ENCODE measurements around the gene ATOSA. TPM values are rescaled to one million over a fixed set of nuclear protein-coding genes. Genes with fewer than 3 reads are reported as not detected.

The ATOSA gene
- polyA plus RNA-seq, 1 donor (not counting 4 experiments of a cell fraction or from before 2014, with no cell fraction given) = 19.9 TPM

GRCh38 chr15:52663536-52664294, 15.5 kb downstream of the ATOSA start:
- peaks cover 0 to 4% of the 10 kb centered on the region in 2 experiments for H3K36me3 ChIP-seq (ENCODE audit: control insufficient read depth in 2 of 2, extremely low read depth in 1 of 2, insufficient read depth in 2 of 2, low read length in 2 of 2)
- FAIRE-seq = no peak
- dilution Hi-C loops (cut with MboI; ENCODE audit: extremely low pct_ligation_motif_present, low sequenced_read_pairs) = no loop called here

GRCh38 chr15:52661909-52662308, 17.3 kb downstream of the ATOSA start:
- Histone ChIP-seq H3K27ac (ENCODE audit: control insufficient read depth, insufficient read depth, low read length) (no peak overlapping the region), H4K20me1 (ENCODE audit: control insufficient read depth, extremely low read depth, insufficient read depth, low read length) (no peaks in the 10 kb centered on the region), H3K9ac (ENCODE audit: control insufficient read depth, extremely low read depth, insufficient read depth, low read length) (no peak overlapping the region), H3K9me3 (ENCODE audit: control insufficient read depth, low read depth, low read length) (no peaks in the 10 kb centered on the region), H3K9me1 (ENCODE audit: control insufficient read depth, extremely low read depth, insufficient read depth, low read length) (no peaks in the 10 kb centered on the region), H3K4me3 (ENCODE audit: control insufficient read depth in 2 of 3, extremely low read depth in 1 of 3, insufficient read depth in 2 of 3, low read depth in 1 of 3, low read length in 3 of 3) (no peak overlapping the region), H3K79me2 (ENCODE audit: control insufficient read depth, insufficient read depth, low read length) (no peaks in the 10 kb centered on the region), H3K36me3 (ENCODE audit: control insufficient read depth in 2 of 2, extremely low read depth in 1 of 2, insufficient read depth in 2 of 2, low read length in 2 of 2) (peaks cover 0 to 4% of the 10 kb centered on the region in 2 experiments), H3K4me2 (ENCODE audit: control insufficient read depth, extremely low read depth, insufficient read depth, low read depth, low read length) (no peak overlapping the region), H3K4me1 (ENCODE audit: control insufficient read depth, extremely low read depth, insufficient read depth, low read length) (peaks cover 8% of the 10 kb centered on the region), H3K27me3 (ENCODE audit: control insufficient read depth, extremely low read depth, insufficient read depth, low read length) (no peaks in the 10 kb centered on the region), H2AFZ (ENCODE audit: control insufficient read depth, low read length) (no peak overlapping the region)
- no peak for FAIRE-seq
- TF ChIP-seq EZH2 (IDR thresholded peaks at IDR 0.05; ENCODE audit: low read length) (no peak), CTCF (optimal IDR thresholded peaks at IDR 0.05 in 1 of 3, IDR thresholded peaks at IDR 0.05 in 1 of 3, conservative IDR thresholded peaks at IDR 0.05 in 1 of 3; ENCODE audit: extremely low read depth in 1 of 3, insufficient read depth in 2 of 3, low read length in 3 of 3) (no peak)
- dilution Hi-C loops (cut with MboI; ENCODE audit: extremely low pct_ligation_motif_present, low sequenced_read_pairs) = no loop called here
- no peak for DNase-seq (ENCODE audit: low read depth, low spot score)

More at GRCh38 chr15:52663536-52664294, 15.5 kb downstream of the ATOSA start:
- H3K4me2 ChIP-seq (ENCODE audit: control insufficient read depth, extremely low read depth, insufficient read depth, low read depth, low read length) = no peak overlapping the region
- TF ChIP-seq EZH2 (IDR thresholded peaks at IDR 0.05; ENCODE audit: low read length) (no peak), CTCF (optimal IDR thresholded peaks at IDR 0.05 in 1 of 3, IDR thresholded peaks at IDR 0.05 in 1 of 3, conservative IDR thresholded peaks at IDR 0.05 in 1 of 3; ENCODE audit: extremely low read depth in 1 of 3, insufficient read depth in 2 of 3, low read length in 3 of 3) (no peak)
- H3K27ac ChIP-seq (ENCODE audit: control insufficient read depth, insufficient read depth, low read length) = no peak overlapping the region
- no peak overlapping the region for H3K9ac ChIP-seq (ENCODE audit: control insufficient read depth, extremely low read depth, insufficient read depth, low read length)
- H3K27me3 ChIP-seq (ENCODE audit: control insufficient read depth, extremely low read depth, insufficient read depth, low read length) = no peaks in the 10 kb centered on the region
- no peaks in the 10 kb centered on the region for H3K9me1 ChIP-seq (ENCODE audit: control insufficient read depth, extremely low read depth, insufficient read depth, low read length)
- no peaks in the 10 kb centered on the region for H3K9me3 ChIP-seq (ENCODE audit: control insufficient read depth, low read depth, low read length)
- no peaks in the 10 kb centered on the region for H4K20me1 ChIP-seq (ENCODE audit: control insufficient read depth, extremely low read depth, insufficient read depth, low read length)
- DNase-seq (ENCODE audit: low read depth, low spot score) = no peak
- no peak overlapping the region for H3K4me3 ChIP-seq (ENCODE audit: control insufficient read depth in 2 of 3, extremely low read depth in 1 of 3, insufficient read depth in 2 of 3, low read depth in 1 of 3, low read length in 3 of 3)
- H3K4me1 ChIP-seq (ENCODE audit: control insufficient read depth, extremely low read depth, insufficient read depth, low read length) = peaks cover 2% of the 10 kb centered on the region
- no peak overlapping the region for H2AFZ ChIP-seq (ENCODE audit: control insufficient read depth, low read length)
- no peaks in the 10 kb centered on the region for H3K79me2 ChIP-seq (ENCODE audit: control insufficient read depth, insufficient read depth, low read length)
